Stimulated activated CD8-positive, alpha-beta memory T cell treated with anti-CD3 and anti-CD28 coated beads, Interleukin-2, amount 100 ng/mL, for 1 hour (primary cell): ENCODE data around the gene APOL2.
A peak's percentile ranks its signal among the peaks of the same experiment; 100 is the strongest.
"Not testable (repeated sequence)": the region's sequence is repeated elsewhere in the genome, so short reads cannot be mapped to it uniquely, and the experiment has no call there.

Experiments
- DNase-seq, 2 donors: peaks; one replicate each; pipeline ENCODE4 v3.0.0-alpha.2; 2020; ENCODE audit warnings: low read depth in 2 of 2

The APOL2 gene

DNA sequence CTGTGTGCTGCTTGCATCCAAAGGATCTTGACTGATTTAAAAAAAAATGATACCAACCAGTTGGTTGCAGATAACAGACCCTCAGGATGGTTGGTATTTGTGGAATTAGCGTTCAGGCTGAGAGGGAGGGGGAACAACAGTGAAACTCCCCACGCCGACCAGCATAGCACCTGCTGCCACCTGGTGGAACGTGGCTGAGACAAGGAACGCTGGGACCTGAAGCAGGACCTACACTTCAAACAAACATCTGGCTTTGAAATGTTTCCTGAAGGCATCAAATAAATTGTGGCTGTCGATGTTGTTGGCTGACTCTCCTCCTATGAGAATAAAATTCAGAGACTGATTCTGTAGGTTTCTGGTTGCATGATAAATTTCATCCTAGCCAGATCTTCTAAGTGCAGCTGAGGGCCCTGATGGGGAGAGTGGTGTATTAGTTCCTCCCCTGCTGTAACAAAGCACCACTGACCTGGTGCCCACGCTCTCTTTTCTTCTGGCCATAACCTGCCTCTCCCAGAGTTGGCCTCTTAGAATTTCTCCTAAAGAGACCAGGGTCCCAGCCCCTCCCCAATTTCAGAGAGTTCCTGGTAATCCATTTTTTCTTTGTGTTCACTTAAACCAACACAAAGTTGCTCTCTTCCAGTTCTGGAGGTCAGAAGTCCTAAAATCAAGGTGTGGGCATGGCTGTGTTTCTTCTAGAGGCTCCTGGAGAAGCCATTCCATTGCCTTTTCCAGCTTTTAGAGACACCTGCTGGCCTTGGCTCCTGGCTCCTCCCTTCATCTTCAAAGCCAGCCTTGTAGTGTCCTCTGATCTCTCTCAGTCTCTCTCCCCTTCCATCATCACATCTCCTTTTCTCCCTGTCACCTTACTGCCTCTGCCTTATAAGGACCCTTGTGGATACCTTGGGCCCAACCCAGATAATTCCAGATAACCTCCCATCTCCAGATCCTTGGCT, 17.3 kb downstream of the APOL2 start:
- DNase-seq = peak in 1 of 2 donors; percentile 15

DNA sequence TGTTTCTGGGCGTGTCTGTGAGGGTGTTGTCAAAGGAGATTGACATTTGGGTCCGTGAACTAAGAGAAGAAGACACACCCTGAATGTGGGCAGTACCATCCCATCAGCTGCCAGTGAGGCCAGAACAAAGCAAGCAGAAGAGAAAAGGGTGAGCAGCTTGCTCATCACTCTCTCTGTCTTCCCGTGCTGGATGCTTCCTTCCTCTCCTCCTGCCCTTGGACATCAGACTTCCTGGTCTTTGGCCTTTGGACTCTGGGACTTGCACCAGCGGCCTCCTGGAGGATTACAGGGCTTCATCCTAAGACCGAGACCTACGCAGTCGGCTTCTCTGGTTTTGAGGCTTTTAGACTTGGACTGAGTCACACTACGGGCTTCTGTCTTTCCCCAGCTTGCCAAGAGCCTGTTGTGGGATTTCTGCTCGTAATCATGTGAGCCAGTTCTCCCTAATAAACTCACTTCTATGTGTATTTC, 18.8 kb downstream of the APOL2 start:
- no peak for DNase-seq

- no peak for DNase-seq
Observed at GRCh38 chr22:36218648-36219193, 20.6 kb downstream of the APOL2 start.

GRCh38 chr22:36215981-36216380, 23.3 kb downstream of the APOL2 start:
- no peak for DNase-seq

DNA sequence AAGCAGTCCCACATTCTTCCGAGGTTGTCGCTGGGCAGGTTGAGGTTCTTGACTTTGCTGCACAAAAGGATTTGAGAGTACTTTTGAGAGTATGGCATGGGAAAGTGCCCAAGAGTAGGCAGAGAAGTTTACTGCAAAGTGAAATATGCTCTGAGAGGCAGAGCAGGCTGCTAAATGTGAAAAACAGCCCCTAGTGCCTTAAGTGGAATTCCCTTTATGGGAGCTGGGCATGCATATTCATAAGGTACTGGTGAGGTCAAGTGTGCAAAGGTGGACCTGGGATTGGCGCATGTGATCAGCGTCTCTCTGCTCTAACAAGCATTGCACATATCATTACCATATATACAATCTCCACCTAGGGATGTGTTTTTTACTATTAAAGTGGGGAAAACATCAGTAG, 25.7 kb downstream of the APOL2 start:
- DNase-seq = no peak

DNA sequence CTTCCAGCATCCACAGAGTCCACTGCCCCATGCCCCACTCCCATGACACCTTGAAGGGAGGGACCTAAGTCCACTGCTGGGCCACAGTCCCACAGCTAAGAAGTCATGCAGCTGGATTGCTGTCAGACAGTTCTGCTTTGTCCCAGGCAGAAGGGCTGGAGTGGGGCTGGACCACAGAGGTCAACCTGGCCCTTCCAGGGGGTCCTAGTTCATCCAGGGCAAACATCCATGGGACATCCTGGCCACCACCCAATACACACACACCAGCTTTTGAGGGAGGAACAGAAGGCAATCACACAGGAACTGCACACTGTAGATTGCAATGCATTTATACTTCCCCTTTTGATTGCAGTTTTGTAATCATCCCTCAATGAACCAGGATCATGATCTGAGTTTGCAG, 26.4 kb downstream of the APOL2 start:
- no peak for DNase-seq

- DNase-seq = no peak
Observed at GRCh38 chr22:36211237-36211861, 28.0 kb downstream of the APOL2 start.

DNA sequence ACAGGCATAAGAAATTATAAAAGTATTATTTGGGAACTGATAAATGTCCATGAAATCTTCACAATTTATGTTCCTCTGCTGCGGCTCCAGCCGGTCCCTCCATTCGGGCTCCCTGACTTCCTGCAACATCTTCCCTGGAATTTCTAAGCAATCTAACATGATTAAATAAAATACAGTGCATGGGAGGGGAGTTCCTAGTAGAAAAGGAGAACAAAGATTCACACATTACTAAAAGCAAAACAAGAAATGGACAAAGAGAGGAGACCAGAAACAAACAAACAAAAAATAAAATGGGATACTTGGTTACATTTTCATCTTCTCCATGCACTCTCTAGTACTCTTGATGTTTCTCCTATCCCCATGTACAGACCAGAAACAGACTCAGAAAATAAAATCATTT, 29.1 kb downstream of the APOL2 start:
- no peak for DNase-seq

GRCh38 chr22:36209488-36209908, 29.8 kb downstream of the APOL2 start:
- DNase-seq = not testable (repeated sequence)

GRCh38 chr22:36208914-36209313, 30.4 kb downstream of the APOL2 start:
- no peak for DNase-seq

- no peak for DNase-seq
Observed at GRCh38 chr22:36208162-36208765, 31.1 kb downstream of the APOL2 start.

GRCh38 chr22:36206255-36206654, 33.1 kb downstream of the APOL2 start:
- no peak for DNase-seq

DNA sequence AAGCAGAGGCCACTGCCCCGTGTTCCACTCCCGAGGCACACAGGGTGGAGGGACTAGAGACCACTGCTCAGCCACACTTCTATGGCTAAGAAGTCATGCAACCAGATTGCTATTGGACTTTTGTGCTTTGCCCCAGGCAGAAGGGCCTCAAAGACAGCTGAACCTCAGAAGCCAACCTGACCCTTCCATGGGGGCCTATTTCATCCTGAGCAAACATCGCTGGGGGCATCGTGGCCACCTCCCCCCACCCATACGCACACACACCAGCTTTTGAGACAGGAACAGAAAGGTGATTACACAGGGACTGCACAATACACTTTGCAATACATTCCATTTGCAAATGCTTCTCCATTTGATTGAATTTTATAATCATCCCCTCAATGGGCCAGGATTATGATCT, 33.8 kb downstream of the APOL2 start:
- DNase-seq = not testable (repeated sequence)

DNA sequence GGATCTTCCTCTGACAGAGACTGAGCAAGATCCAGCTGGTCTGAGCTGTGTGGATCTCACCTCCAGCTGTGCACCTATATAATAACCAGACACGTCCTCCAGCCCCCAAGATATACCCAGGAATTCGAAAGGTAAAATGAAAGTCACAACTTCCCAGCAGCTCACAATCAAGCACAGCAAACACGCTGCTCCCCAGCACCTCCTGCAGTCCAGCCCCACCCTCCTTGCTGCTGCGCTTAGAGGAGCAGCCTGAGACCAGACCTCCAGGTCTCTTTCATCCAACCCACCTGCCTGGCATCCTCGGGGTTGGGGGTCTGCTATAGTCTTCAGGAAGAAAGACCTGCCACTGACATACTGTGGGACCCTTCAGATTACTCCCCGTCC, 34.7 kb downstream of the APOL2 start:
- DNase-seq = no peak

- no peak for DNase-seq
Observed at GRCh38 chr22:36204001-36204631, 35.2 kb downstream of the APOL2 start.

- not testable (repeated sequence) for DNase-seq
Observed at GRCh38 chr22:36203441-36203840, 35.9 kb downstream of the APOL2 start.

GRCh38 chr22:36202906-36203305, 36.4 kb downstream of the APOL2 start:
- not testable (repeated sequence) for DNase-seq

- no peak for DNase-seq
Observed at GRCh38 chr22:36201630-36202319, 37.6 kb downstream of the APOL2 start, which contains the start of gene APOL4. Gene APOL4 (minus strand): TSS chr22:36201809. CDS start chr22:36201734, 75 bp downstream.

DNA sequence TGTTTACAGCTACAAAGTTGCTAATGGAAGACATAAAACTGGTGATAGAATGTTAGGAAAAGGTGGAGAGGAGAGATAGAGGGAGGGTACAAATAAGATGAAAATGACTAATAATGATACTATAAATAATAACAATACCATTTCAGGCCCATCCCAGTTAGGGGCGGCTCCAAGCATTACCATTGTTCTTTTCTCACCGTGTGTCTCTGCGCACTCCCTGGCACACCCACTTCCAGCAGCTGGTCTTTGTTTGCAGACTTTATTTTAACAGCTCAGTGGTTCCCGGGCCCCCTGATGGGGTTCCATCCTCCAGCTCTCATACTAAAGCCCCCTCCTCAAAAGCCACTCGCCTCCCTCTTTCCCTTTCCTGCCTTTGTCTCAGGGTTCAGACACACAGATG, 38.3 kb downstream of the APOL2 start:
- not testable (repeated sequence) for DNase-seq

- DNase-seq = no peak
Observed at GRCh38 chr22:36199001-36199551, 40.3 kb downstream of the APOL2 start.

DNA sequence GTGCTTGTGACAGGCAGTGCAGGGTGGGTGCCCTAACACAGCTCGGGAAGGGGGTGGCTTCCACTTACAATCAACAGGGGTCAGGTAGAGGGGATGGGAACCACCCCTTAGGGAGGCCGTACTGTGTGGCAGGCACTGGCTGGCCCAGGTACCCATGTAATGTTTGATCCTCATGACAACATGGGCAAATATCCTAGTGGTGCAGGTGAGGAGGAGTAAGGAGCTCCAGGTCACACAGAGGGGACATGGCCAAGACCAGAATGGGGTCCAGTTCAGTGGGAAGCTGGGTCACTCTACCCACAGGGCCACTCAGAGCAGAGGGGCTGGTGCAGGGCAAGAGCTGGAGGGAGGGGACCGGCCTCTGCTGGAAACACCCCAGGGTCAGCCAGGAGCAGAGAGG, 40.8 kb downstream of the APOL2 start:
- no peak for DNase-seq
